Endothelial cell of umbilical vein (primary cell): ENCODE results near the gene EGF. TPM values are rescaled to one million over a fixed set of nuclear protein-coding genes. Genes with fewer than 3 reads are reported as not detected.

ENCODE experiments used
- BruUV-seq: library from RNA; stranded (reverse); fragments of 400-500 nt; replicated peaks from 2 replicates; lab custom pipeline; 2021; lab: Mats Ljungman, UMichigan
- CTCF ChIA-PET: fragments of 300-600, 350-600 bp; sonication (Branson Sonifier 250); formaldehyde crosslinking; loops from one replicate; lab custom pipeline; 2021; ENCODE audit warnings: antibody characterized with exemption, inconsistent platforms; lab: Charles Lee
- POLR2A ChIA-PET: fragments of 300-600, 350-600 bp; sonication (Branson Sonifier 250); formaldehyde crosslinking; loops from one replicate; lab custom pipeline; 2021; ENCODE audit warnings: antibody characterized with exemption, inconsistent platforms; lab: Charles Lee
- DNase-seq: peaks from one replicate; pipeline ENCODE4 v3.0.0-alpha.2; 2011; ENCODE audit warnings: low read depth, low spot score
- FAIRE-seq: peaks from 2 replicates; lab custom pipeline; 2011; peaks lifted over from hg19 to GRCh38; lab: Jason Lieb, UNC
- H2AFZ ChIP-seq: 2 replicates; pipeline ENCODE4 v1.6.0; 2012; ENCODE audit warnings: low read depth, low read length, control low read depth, inconsistent platforms
- H3K27ac ChIP-seq: 2 replicates; pipeline ENCODE4 v1.5.1; 2011; ENCODE audit warnings: low read depth, mild to moderate bottlenecking, control low read depth, low read length, moderate library complexity; ENCODE audit not compliant: insufficient read depth
- H3K27me3 ChIP-seq, 2 experiments: 2 replicates each; pipeline versions ENCODE4 v1.6.0 to v1.6.1; 2011; ENCODE audit warnings: low read length in 2 of 2, mixed read lengths in 1 of 2; ENCODE audit not compliant: control insufficient read depth in 2 of 2, insufficient read depth in 2 of 2
- H3K36me3 ChIP-seq, 2 experiments: 2 replicates in 1 of 2; 3 replicates in 1 of 2; pipeline ENCODE4 v1.5.1; 2011; ENCODE audit warnings: low read length in 2 of 2, mild to moderate bottlenecking in 1 of 2, moderate library complexity in 1 of 2; ENCODE audit not compliant: control insufficient read depth in 2 of 2, insufficient read depth in 2 of 2; ENCODE audit errors: extremely low read depth in 1 of 2
- H3K4me1 ChIP-seq: 3 replicates; pipeline ENCODE4 v1.5.1; 2011; ENCODE audit warnings: mild to moderate bottlenecking, low read length; ENCODE audit not compliant: control insufficient read depth, insufficient read depth; ENCODE audit errors: extremely low read depth
- H3K4me2 ChIP-seq: 2 replicates; pipeline ENCODE4 v1.6.1; 2011; ENCODE audit warnings: low read length, control low read depth, mixed read lengths; ENCODE audit not compliant: insufficient read depth
- H3K4me3 ChIP-seq, 3 experiments: fragments of 200-600 bp in 1 of 3; sonication (generic), shearing (Covaris generic) in 1 of 3; replicated peaks in 1 of 3; 2 replicates each; pipeline ENCODE4 v1.5.1; 2011 to 2016; ENCODE audit warnings: control low read depth in 3 of 3, low read length in 3 of 3, mild to moderate bottlenecking in 2 of 3, inconsistent platforms in 1 of 3, low read depth in 1 of 3, moderate library complexity in 1 of 3; ENCODE audit not compliant: insufficient read depth in 1 of 3
- H3K79me2 ChIP-seq: 2 replicates; pipeline ENCODE4 v1.6.0; 2012; ENCODE audit warnings: low read length, inconsistent platforms; ENCODE audit not compliant: control insufficient read depth, insufficient read depth
- H3K9ac ChIP-seq: replicated peaks from 2 replicates; pipeline ENCODE3; 2011; ENCODE audit warnings: low read length, control low read depth; ENCODE audit not compliant: insufficient read depth; ENCODE audit errors: extremely low read depth
- H3K9me1 ChIP-seq: replicated peaks from 3 replicates; pipeline ENCODE4 v1.6.0; 2011; ENCODE audit warnings: mild to moderate bottlenecking, low read length; ENCODE audit not compliant: control insufficient read depth, insufficient read depth; ENCODE audit errors: extremely low read depth
- H3K9me3 ChIP-seq: replicated peaks from 2 replicates; pipeline ENCODE4 v1.5.1; 2012; ENCODE audit warnings: low read length, inconsistent platforms; ENCODE audit not compliant: control insufficient read depth, insufficient read depth
- H4K20me1 ChIP-seq: replicated peaks from 2 replicates; pipeline ENCODE3; 2011; ENCODE audit warnings: mild to moderate bottlenecking, low read length; ENCODE audit not compliant: control insufficient read depth, insufficient read depth; ENCODE audit errors: extremely low read depth
- EZH2 ChIP-seq: IDR thresholded peaks from 2 replicates; pipeline ENCODE4 v1.6.1; 2012; ENCODE audit warnings: borderline replicate concordance, low read depth, mild to moderate bottlenecking, moderate library complexity, low read length, inconsistent platforms; ENCODE audit not compliant: severe bottlenecking
- FOS ChIP-seq: IDR thresholded peaks from 2 replicates; pipeline ENCODE4 v1.6.1; 2011; ENCODE audit warnings: mild to moderate bottlenecking, low read length, moderate library complexity, borderline replicate concordance; ENCODE audit not compliant: insufficient read depth
- GATA2 ChIP-seq: IDR thresholded peaks from 2 replicates; pipeline ENCODE4 v1.7.0; 2011; ENCODE audit warnings: low read depth, mild to moderate bottlenecking, moderate library complexity, mixed read lengths, low read length; ENCODE audit not compliant: insufficient read length, insufficient read depth
- JUN ChIP-seq: IDR thresholded peaks from 2 replicates; pipeline ENCODE4 v1.6.1; 2011; ENCODE audit warnings: borderline replicate concordance, low read depth; ENCODE audit not compliant: insufficient read length, insufficient read depth
- MAX ChIP-seq: IDR thresholded peaks from 2 replicates; pipeline ENCODE4 v1.6.1; 2011; ENCODE audit not compliant: insufficient read depth, insufficient read length
- MYC ChIP-seq: IDR thresholded peaks from one replicate; pipeline ENCODE4 v1.6.1; 2011; ENCODE audit warnings: mild to moderate bottlenecking, low read depth, low read length
- POLR2A ChIP-seq: IDR thresholded peaks from 2 replicates; pipeline ENCODE4 v1.6.1; 2012; ENCODE audit warnings: low read depth, mild to moderate bottlenecking, control low read depth, low read length
- POLR2AphosphoS5 ChIP-seq: IDR thresholded peaks from 2 replicates; pipeline ENCODE4 v1.6.1; 2012; ENCODE audit warnings: low read depth, mild to moderate bottlenecking, control low read depth, low read length, moderate library complexity; ENCODE audit not compliant: insufficient read depth
- dilution Hi-C: fragments of 300-500 bp; cut with MboI; formaldehyde crosslinking; loops from one replicate; pipeline ENCODE4 v1.15.0; 2019; ENCODE audit warnings: low sequenced_read_pairs; ENCODE audit not compliant: extremely low pct_ligation_motif_present
- intact Hi-C: fragments of 100-400 bp; cut with micrococcal nuclease; formaldehyde crosslinking; loops from one replicate; pipeline ENCODE4 v1.10.0; 2022
- polyA plus RNA-seq, 4 experiments: library from polyadenylated mRNA; depleted of rRNA in 3 of 4; stranded (reverse) in 3 of 4; unstranded in 1 of 4; fragments of >200 nt; gene quantifications; 2 replicates each; pipeline versions ENCODE4 v1.2.1 to v1.2.3, GENCODE V29; 2011 to 2012; ENCODE audit warnings: missing spikeins in 1 of 4
- total RNA-seq: library from RNA; stranded (reverse); gene quantifications from 2 replicates; pipeline ENCODE4 v1.2.3, GENCODE V29; 2021
- TF ChIP-seq, protein P1 (sequence below), 2 donors: IDR thresholded peaks; 1 replicate in 1 of 2; 2 replicates in 1 of 2; pipeline ENCODE4 v1.5.1; 2011; ENCODE audit warnings: low read length in 2 of 2, mild to moderate bottlenecking in 2 of 2, moderate library complexity in 2 of 2, control low read depth in 1 of 2, inconsistent platforms in 1 of 2, low read depth in 1 of 2; ENCODE audit not compliant: insufficient read depth in 1 of 2; ENCODE audit errors: extremely low read depth in 1 of 2

EGF gene
- total and polyA plus RNA-seq, 2 donors (not counting 3 experiments of a cell fraction or from before 2014, with no cell fraction given), result not detected

DNA sequence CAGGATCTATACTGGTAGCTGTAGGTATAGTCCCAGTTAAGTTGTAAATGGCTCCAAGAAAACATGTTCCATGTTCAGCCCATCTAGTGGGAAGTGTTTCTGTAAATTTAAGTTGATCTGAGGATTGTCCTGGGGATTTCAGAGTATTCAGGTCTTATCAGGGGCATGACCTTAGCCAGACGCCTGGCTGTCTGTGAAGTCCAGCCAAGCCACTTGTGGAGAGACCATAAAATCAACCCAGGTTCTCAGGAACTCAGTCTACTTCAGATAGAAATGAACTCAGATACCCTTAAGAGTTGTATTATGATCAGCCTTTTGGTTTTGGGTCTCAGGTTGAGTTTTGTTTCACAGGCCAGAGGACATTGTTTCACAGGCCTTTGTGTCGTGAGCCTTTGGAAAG, 95.9 kb downstream of the EGF start:
- Histone ChIP-seq H3K4me3 (no peak overlapping the region), H3K9me1 (no peaks in the 10 kb centered on the region), H3K4me2 (no peak overlapping the region), H3K79me2 (no peaks in the 10 kb centered on the region), H3K9me3 (no peaks in the 10 kb centered on the region), H3K36me3 (no peaks in the 10 kb centered on the region), H2AFZ (no peak overlapping the region), H3K9ac (no peak overlapping the region), H3K27ac (no peak overlapping the region), H3K27me3 (peaks cover 0 to 6% of the 10 kb centered on the region in 2 experiments), H3K4me1 (no peaks in the 10 kb centered on the region), H4K20me1 (no peaks in the 10 kb centered on the region)
- no TSS peak for BruUV-seq
- ChIA-PET POLR2A (no interaction called here), CTCF (interaction anchor here (1.1 to 19.1 kb wide), 6 partner anchors 9 to 578 kb away, joined by 3 to 527 read pairs (median 5); no protein-coding TSS in a partner anchor)
- FAIRE-seq, result no peak
- dilution Hi-C loops, result no loop called here
- intact Hi-C loops, result loop anchor here (5.0 kb wide), 1 partner anchor 189 kb away; the partner anchor contains the start of gene ELOVL6
- TF ChIP-seq EZH2, result no peak
- no peak for TF ChIP-seq GATA2
- TF ChIP-seq MAX, result no peak
- TF ChIP-seq MYC, result no peak
- no peak for TF ChIP-seq POLR2AphosphoS5
- DNase-seq, result no peak

GRCh38 chr4:110009550-110009949, 96.9 kb downstream of the EGF start:
- intact Hi-C loops, result loop anchor here (5.0 kb wide), 1 partner anchor 188 kb away; the partner anchor contains the start of gene ELOVL6
- no peak for FAIRE-seq
- H3K79me2 ChIP-seq, result no peaks in the 10 kb centered on the region

More at GRCh38 chr4:110009550-110009949, 96.9 kb downstream of the EGF start:
- ChIA-PET CTCF (interaction anchor here (0.5 to 19.1 kb wide), 8 partner anchors 9 to 577 kb away, joined by 3 to 527 read pairs (median 4); no protein-coding TSS in a partner anchor), POLR2A (no interaction called here)
- no peak overlapping the region for H3K9ac ChIP-seq
- no peaks in the 10 kb centered on the region for H3K9me1 ChIP-seq
- DNase-seq, result no peak
- H3K4me3 ChIP-seq, result no peak overlapping the region
- no peak overlapping the region for H2AFZ ChIP-seq
- H4K20me1 ChIP-seq, result no peaks in the 10 kb centered on the region
- H3K4me2 ChIP-seq, result no peak overlapping the region
- H3K36me3 ChIP-seq, result no peaks in the 10 kb centered on the region
- peaks cover 0 to 3% of the 10 kb centered on the region in 2 experiments for H3K27me3 ChIP-seq
- H3K4me1 ChIP-seq, result no peaks in the 10 kb centered on the region
- no peaks in the 10 kb centered on the region for H3K9me3 ChIP-seq
- TF ChIP-seq MYC (no peak), JUN (no peak), MAX (no peak), POLR2A (no peak), FOS (no peak), POLR2AphosphoS5 (no peak), EZH2 (no peak), GATA2 (no peak)
- TF ChIP-seq, protein P1, sequence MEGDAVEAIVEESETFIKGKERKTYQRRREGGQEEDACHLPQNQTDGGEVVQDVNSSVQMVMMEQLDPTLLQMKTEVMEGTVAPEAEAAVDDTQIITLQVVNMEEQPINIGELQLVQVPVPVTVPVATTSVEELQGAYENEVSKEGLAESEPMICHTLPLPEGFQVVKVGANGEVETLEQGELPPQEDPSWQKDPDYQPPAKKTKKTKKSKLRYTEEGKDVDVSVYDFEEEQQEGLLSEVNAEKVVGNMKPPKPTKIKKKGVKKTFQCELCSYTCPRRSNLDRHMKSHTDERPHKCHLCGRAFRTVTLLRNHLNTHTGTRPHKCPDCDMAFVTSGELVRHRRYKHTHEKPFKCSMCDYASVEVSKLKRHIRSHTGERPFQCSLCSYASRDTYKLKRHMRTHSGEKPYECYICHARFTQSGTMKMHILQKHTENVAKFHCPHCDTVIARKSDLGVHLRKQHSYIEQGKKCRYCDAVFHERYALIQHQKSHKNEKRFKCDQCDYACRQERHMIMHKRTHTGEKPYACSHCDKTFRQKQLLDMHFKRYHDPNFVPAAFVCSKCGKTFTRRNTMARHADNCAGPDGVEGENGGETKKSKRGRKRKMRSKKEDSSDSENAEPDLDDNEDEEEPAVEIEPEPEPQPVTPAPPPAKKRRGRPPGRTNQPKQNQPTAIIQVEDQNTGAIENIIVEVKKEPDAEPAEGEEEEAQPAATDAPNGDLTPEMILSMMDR (IDR thresholded peaks at IDR 0.05; ENCODE audit: extremely low read depth in 1 of 2, insufficient read depth in 1 of 2, low read depth in 1 of 2, low read length in 2 of 2), result no peak
- H3K27ac ChIP-seq, result no peak overlapping the region
- no TSS peak for BruUV-seq
- dilution Hi-C loops, result no loop called here
